Measurements from ENCODE around the gene SAP30BP. TPM values are rescaled to one million over a fixed set of nuclear protein-coding genes. Genes with fewer than 3 reads are reported as not detected.

Gene SAP30BP
- total RNA-seq, 2 experiments from 2014 or later, result 112 to 113 TPM

DNA sequence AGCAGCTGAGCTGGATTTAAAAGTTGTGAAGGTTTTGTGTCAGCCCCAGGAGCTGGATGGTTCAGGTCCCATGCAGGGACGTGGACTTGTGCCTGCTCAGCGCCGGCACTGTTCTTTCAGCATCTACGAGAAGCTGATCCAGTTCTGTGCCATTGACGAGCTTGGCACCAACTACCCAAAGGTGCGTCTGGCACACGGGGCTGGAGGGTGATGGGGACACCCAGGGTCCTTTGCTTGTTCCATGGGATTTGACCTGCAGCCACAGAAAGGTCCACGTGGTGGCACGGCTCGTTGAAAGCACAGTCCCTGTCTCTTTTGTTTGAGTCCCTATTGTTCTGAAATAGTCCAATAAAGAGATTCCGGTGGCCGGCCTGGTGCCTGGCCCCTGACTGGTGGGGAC is 36.1 kb downstream of the SAP30BP start:
- no peak for DNase-seq
- Mint-ChIP-seq H3K27ac (no peak overlapping the region), H3K27me3 (no peaks in the 10 kb centered on the region), H3K9me3 (no peaks in the 10 kb centered on the region), H3K4me1 (no peaks in the 10 kb centered on the region), H3K36me3 (peaks cover 16% of the 10 kb centered on the region), H3K4me3 (no peak overlapping the region)
- POLR2A ChIA-PET, result no interaction called here
- no peak for ATAC-seq (ENCODE audit: low read depth)

DNA sequence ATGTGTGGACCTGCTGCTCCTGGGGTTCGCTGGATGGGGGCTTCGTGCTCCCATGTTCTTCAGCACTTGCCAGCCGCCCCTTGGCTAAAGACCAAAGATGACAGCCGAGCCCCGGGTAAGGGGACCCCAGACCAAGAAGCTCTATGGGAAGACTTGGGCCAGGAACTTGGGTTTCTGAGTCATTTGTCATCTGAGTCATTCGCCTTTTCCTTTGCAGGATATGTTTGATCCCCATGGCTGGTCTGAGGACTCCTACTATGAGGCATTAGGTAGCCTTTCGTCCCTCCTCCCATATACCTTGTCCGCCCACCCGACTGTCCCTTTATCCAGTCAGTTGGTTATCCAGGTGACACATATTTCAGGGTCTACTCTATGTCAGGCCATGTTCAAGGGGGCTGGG is 36.5 kb downstream of the SAP30BP start:
- ATAC-seq (ENCODE audit: low read depth) (no peak), DNase-seq (no peak)
- H3K36me3 Mint-ChIP-seq, result peaks cover 17% of the 10 kb centered on the region
- POLR2A ChIA-PET, result no interaction called here
- H3K9me3 Mint-ChIP-seq, result no peaks in the 10 kb centered on the region
- H3K27ac Mint-ChIP-seq, result no peak overlapping the region
- no peaks in the 10 kb centered on the region for H3K27me3 Mint-ChIP-seq
- no peak overlapping the region for H3K4me3 Mint-ChIP-seq
- no peaks in the 10 kb centered on the region for H3K4me1 Mint-ChIP-seq

- Mint-ChIP-seq H3K9me3 (no peaks in the 10 kb centered on the region), H3K4me3 (no peak overlapping the region), H3K36me3 (peaks cover 14% of the 10 kb centered on the region), H3K27me3 (no peaks in the 10 kb centered on the region), H3K27ac (no peak overlapping the region), H3K4me1 (no peaks in the 10 kb centered on the region)
- DNase-seq (no peak), ATAC-seq (ENCODE audit: low read depth) (no peak)
- POLR2A ChIA-PET, result no interaction called here
These were observed 38.1 kb downstream of the SAP30BP start for GRCh38 chr17:75704963-75705875.

- POLR2A ChIA-PET, result no interaction called here
- Mint-ChIP-seq H3K4me3 (no peak overlapping the region), H3K36me3 (peaks cover 10% of the 10 kb centered on the region), H3K27ac (no peak overlapping the region), H3K9me3 (no peaks in the 10 kb centered on the region), H3K4me1 (peaks cover 2% of the 10 kb centered on the region), H3K27me3 (peaks cover 4% of the 10 kb centered on the region)
- ATAC-seq (ENCODE audit: low read depth) (no peak), DNase-seq (no peak)
These were observed 39.0 kb downstream of the SAP30BP start for GRCh38 chr17:75706042-75706728.

DNA sequence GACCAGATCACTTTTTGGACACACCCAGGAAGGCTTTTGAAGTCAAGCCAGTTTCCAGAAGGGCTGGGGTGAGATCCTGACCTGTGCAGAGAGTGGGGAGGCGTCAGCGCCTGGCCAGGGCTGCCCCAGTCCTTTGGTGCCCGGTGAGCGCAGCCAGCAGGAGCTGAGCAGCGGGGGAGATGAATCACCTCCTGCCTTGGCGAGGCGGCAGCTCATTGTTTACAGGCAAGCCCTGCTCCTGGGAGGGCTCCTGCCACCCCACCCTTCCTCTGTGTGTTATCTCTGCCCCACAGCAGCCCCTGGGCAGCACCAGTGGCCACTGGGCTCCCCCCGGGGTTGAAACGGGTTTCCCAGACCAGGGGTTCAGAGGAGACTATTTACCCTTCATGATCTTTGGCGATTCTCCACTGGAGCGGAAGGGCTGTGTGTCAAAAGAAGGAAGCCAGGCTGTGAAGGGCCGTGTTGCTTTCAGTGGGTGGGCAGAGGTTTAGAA is 40.0 kb downstream of the SAP30BP start:
- DNase-seq (no peak), ATAC-seq (ENCODE audit: low read depth) (no peak)
- peaks cover 2% of the 10 kb centered on the region for H3K4me1 Mint-ChIP-seq
- H3K36me3 Mint-ChIP-seq, result peaks cover 10% of the 10 kb centered on the region
- POLR2A ChIA-PET, result no interaction called here
- no peak overlapping the region for H3K27ac Mint-ChIP-seq
- no peaks in the 10 kb centered on the region for H3K9me3 Mint-ChIP-seq
- peaks cover 9% of the 10 kb centered on the region for H3K27me3 Mint-ChIP-seq
- no peak overlapping the region for H3K4me3 Mint-ChIP-seq

DNA sequence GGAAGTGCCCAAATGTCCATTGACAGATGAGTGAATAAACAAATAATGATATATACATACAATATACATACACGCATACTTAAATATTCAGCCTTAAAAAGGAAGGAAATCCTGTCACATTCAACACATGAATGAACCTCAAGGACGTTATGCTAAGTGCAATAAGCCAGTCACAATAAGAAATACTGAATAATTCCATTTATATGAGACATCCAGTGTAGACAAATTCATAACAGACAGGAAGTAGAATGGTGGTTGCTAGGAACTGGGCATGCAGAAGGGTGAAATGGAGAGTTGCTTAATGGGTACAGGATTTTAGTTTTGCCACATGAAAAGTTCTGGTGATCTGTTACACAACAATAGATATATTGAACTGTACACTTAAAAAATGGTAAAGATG is 45.3 kb downstream of the SAP30BP start:
- Mint-ChIP-seq H3K9me3 (no peaks in the 10 kb centered on the region), H3K27me3 (peaks cover 16% of the 10 kb centered on the region), H3K4me3 (no peak overlapping the region), H3K4me1 (peaks cover 2% of the 10 kb centered on the region), H3K36me3 (peaks cover 2% of the 10 kb centered on the region), H3K27ac (no peak overlapping the region)
- DNase-seq (no peak), ATAC-seq (ENCODE audit: low read depth) (no peak)
- POLR2A ChIA-PET, result no interaction called here

GRCh38 chr17:75719732-75720131 is 52.6 kb downstream of the SAP30BP start:
- Mint-ChIP-seq H3K27me3 (peaks cover 30% of the 10 kb centered on the region), H3K9me3 (no peaks in the 10 kb centered on the region), H3K36me3 (no peaks in the 10 kb centered on the region), H3K27ac (no peak overlapping the region), H3K4me1 (peaks cover 4% of the 10 kb centered on the region), H3K4me3 (no peak overlapping the region)
- ATAC-seq (ENCODE audit: low read depth) (no peak), DNase-seq (no peak)
- POLR2A ChIA-PET, result no interaction called here

GRCh38 chr17:75720656-75721462 is 53.7 kb downstream of the SAP30BP start, which contains the start of gene ITGB4:
Gene ITGB4, plus strand, starts transcription at chr17:75721459. Its CDS starts 3,245 bp downstream, at chr17:75724704.
- peak; percentile 92 for ATAC-seq (ENCODE audit: low read depth)
- POLR2A ChIA-PET, result interaction anchor here (0.7 to 1.4 kb wide), 3 partner anchors 18 to 87 kb away, joined by 3 to 8 read pairs (median 3); no protein-coding TSS in a partner anchor
- peak within 1 kb of the TSS; percentile 64 for H3K27ac Mint-ChIP-seq
- DNase-seq, result peak; percentile 82
- H3K4me1 Mint-ChIP-seq, result peaks cover 4% of the 10 kb centered on the region
- H3K4me3 Mint-ChIP-seq, result peak within 1 kb of the TSS; percentile 82
- no peaks in the 10 kb centered on the region for H3K36me3 Mint-ChIP-seq
- H3K27me3 Mint-ChIP-seq, result peaks cover 30% of the 10 kb centered on the region
- H3K9me3 Mint-ChIP-seq, result no peaks in the 10 kb centered on the region

- no peak overlapping the region for H3K4me3 Mint-ChIP-seq
- H3K27me3 Mint-ChIP-seq, result peaks cover 28% of the 10 kb centered on the region
- peaks cover 4% of the 10 kb centered on the region for H3K4me1 Mint-ChIP-seq
- H3K27ac Mint-ChIP-seq, result no peak overlapping the region
- H3K36me3 Mint-ChIP-seq, result no peaks in the 10 kb centered on the region
- H3K9me3 Mint-ChIP-seq, result no peaks in the 10 kb centered on the region
- DNase-seq, result no peak
- POLR2A ChIA-PET, result interaction anchor here (1.0 to 1.4 kb wide), 2 partner anchors 17 to 26 kb away, joined by 3 to 8 read pairs; no protein-coding TSS in a partner anchor
- no peak for ATAC-seq (ENCODE audit: low read depth)
These were observed 54.4 kb downstream of the SAP30BP start for GRCh38 chr17:75721463-75722011.

DNA sequence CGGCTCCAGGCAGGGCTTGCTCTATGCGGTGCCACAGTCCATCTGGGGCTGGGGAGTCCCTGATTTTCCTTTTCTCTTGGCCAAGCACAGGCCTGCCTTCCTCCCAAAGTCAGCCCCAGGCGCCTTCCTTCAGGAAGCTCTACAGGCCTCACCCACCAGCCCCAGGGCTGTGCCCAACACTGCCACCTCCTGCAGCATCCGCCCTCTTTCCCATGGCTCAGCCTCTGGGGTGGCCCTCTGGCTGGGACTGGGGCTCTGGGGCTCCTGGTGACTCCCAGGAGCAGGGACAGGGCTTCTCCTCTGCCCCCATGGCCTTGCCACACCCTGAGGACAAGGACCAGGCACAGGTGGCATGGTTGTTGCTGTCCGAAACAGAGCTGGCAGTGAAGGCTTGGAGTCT is 54.9 kb downstream of the SAP30BP start:
- H3K4me3 Mint-ChIP-seq, result no peak overlapping the region
- peaks cover 4% of the 10 kb centered on the region for H3K4me1 Mint-ChIP-seq
- DNase-seq (no peak), ATAC-seq (ENCODE audit: low read depth) (no peak)
- H3K27me3 Mint-ChIP-seq, result peaks cover 26% of the 10 kb centered on the region
- H3K9me3 Mint-ChIP-seq, result no peaks in the 10 kb centered on the region
- POLR2A ChIA-PET, result interaction anchor here (0.6 kb wide), 1 partner anchor 205 kb away, joined by 4 read pairs; no protein-coding TSS in a partner anchor
- H3K27ac Mint-ChIP-seq, result no peak overlapping the region
- no peaks in the 10 kb centered on the region for H3K36me3 Mint-ChIP-seq

DNA sequence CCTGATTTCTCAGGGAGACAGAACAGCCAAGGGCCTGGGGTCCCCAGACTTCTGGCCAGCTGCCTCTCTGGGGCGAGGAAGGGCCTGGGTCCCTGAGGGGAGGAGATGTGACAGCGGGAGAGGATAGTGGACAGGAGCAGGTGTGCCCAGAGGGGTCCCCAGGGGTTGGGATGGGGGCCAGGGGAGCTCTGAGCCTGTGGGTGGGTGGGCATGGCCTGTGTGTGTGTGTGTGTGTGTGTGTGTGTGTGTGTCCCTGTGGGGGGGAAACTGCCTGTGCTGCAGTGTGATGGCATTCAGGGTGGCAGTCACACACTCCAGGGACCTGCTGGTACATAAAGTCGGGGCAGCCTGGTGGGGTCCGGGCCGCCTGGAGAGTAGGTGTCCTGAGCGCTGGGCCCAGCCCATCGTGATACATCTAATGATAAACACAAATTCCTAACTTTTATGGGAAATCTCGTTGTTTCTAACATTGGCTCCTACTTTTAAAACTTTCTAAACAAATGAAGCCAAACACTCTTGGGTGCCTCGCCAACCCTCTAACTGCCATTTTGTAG is 55.5 kb downstream of the SAP30BP start:
- POLR2A ChIA-PET, result interaction anchor here (0.6 kb wide), 1 partner anchor 205 kb away, joined by 4 read pairs; no protein-coding TSS in a partner anchor
- DNase-seq, result no peak
- Mint-ChIP-seq H3K27ac (no peak overlapping the region), H3K4me1 (peaks cover 4% of the 10 kb centered on the region), H3K36me3 (no peaks in the 10 kb centered on the region), H3K4me3 (no peak overlapping the region), H3K9me3 (no peaks in the 10 kb centered on the region), H3K27me3 (peaks cover 24% of the 10 kb centered on the region)
- ATAC-seq (ENCODE audit: low read depth), result no peak

DNA sequence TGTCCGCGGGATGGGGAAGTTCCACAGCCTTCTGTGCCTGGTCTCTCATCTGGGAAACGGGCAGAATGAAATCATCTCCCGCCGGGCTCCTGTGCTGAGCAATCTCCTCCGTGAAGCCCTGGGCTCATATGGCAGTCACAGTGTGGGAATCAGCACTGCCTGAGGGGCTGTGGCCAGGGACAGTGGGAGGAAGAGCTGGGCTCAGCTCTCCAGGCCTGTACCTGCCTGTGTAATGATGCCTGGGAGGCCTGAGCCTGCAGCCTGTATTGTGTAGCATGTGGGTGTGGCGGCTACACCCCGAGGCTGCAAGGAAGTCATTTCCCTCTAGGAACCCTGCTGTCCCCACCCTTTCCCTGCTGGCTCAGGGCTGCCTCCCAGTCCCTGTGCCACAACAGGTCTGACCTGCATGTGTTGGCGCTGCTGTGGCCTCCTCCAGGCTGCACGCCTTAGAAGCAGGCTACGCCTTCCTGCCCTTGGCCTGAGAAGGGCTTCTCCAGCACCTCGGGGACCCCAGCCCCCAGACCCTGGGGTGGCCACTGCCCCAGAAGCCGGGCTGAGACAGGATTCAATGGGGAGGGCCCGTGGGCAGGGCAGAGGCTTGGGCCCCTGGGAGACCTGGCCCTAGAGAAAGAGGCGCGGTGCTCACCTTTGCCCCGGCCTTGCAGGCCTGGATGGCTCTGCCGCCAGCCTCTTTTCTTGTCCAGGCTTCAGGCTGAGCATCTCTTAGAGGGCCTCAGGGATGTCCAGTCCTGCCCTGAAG is 56.2 kb downstream of the SAP30BP start:
- H3K4me1 Mint-ChIP-seq, result peaks cover 4% of the 10 kb centered on the region
- H3K27ac Mint-ChIP-seq, result no peak overlapping the region
- POLR2A ChIA-PET, result no interaction called here
- H3K9me3 Mint-ChIP-seq, result no peaks in the 10 kb centered on the region
- no peak overlapping the region for H3K4me3 Mint-ChIP-seq
- no peaks in the 10 kb centered on the region for H3K36me3 Mint-ChIP-seq
- DNase-seq (no peak), ATAC-seq (ENCODE audit: low read depth) (no peak)
- peaks cover 23% of the 10 kb centered on the region for H3K27me3 Mint-ChIP-seq

Measured in activated naive CD8-positive, alpha-beta T cell treated with anti-CD3 and anti-CD28 coated beads, Interleukin-2, amount 10 ng/mL, durations not matched to agents 7 days and 5 days (primary cell).